GM12878 (cell line): ENCODE measurements around the gene TNFSF12.

Experiments used
- BHLHE40 ChIP-seq, 2 experiments: fragments of 450-650 bp in 1 of 2; IDR thresholded peaks; 2 replicates each; pipeline ENCODE4 v1.6.1; 2011 to 2017; ENCODE audit warnings: low read depth in 2 of 2, borderline replicate concordance in 1 of 2, improper control_type of control experiment in 1 of 2, low read length in 1 of 2, mild to moderate bottlenecking in 1 of 2
- CEBPB ChIP-seq, 2 experiments: fragments of 150-350 bp in 1 of 2; IDR thresholded peaks; 2 replicates each; pipeline ENCODE4 v1.6.1; 2012 to 2014; ENCODE audit warnings: low read depth in 2 of 2, low read length in 2 of 2, borderline replicate concordance in 1 of 2, inconsistent platforms in 1 of 2
- CREB1 ChIP-seq: IDR thresholded peaks from 2 replicates; pipeline ENCODE4 v1.6.1; 2012; ENCODE audit warnings: low read depth, mild to moderate bottlenecking, inconsistent platforms
- HDAC6 ChIP-seq: fragments of 200-600 bp; sonication (generic); IDR thresholded peaks from one replicate; pipeline ENCODE4 v1.8.0; 2017; ENCODE audit warnings: antibody characterized with exemption; ENCODE audit not compliant: unreplicated experiment
- MAX ChIP-seq: IDR thresholded peaks from 2 replicates; pipeline ENCODE4 v1.6.1; 2012; ENCODE audit warnings: low read depth, low read length, improper control_type of control experiment
- MYC ChIP-seq: IDR thresholded peaks from 2 replicates; pipeline ENCODE4 v1.6.1; 2011; ENCODE audit warnings: mild to moderate bottlenecking, low read length, moderate library complexity, inconsistent platforms; ENCODE audit not compliant: insufficient read depth, insufficient replicate concordance, insufficient read length, severe bottlenecking
- PBX3 ChIP-seq: IDR thresholded peaks from 2 replicates; pipeline ENCODE4 v1.6.1; 2011; ENCODE audit warnings: mild to moderate bottlenecking, low read depth, low read length, moderate library complexity; ENCODE audit not compliant: insufficient replicate concordance
- SIN3A ChIP-seq: IDR thresholded peaks from 2 replicates; pipeline ENCODE4 v1.6.1; 2012; ENCODE audit warnings: low read depth, low read length, improper control_type of control experiment
- SP1 ChIP-seq: IDR thresholded peaks from one replicate; pipeline ENCODE4 v1.6.1; 2011; ENCODE audit warnings: low read depth, low read length
- TF ChIP-seq, protein P1 (sequence below): IDR thresholded peaks from 2 replicates; pipeline ENCODE4 v1.6.1; 2012; ENCODE audit warnings: mild to moderate bottlenecking, low read depth, low read length
- TF ChIP-seq, protein P2 (sequence below): fragments of 450-650 bp; IDR thresholded peaks from 2 replicates; pipeline ENCODE4 v1.6.1; 2017; ENCODE audit warnings: mild to moderate bottlenecking, low read depth, inconsistent platforms; ENCODE audit not compliant: poor library complexity, severe bottlenecking

DNA sequence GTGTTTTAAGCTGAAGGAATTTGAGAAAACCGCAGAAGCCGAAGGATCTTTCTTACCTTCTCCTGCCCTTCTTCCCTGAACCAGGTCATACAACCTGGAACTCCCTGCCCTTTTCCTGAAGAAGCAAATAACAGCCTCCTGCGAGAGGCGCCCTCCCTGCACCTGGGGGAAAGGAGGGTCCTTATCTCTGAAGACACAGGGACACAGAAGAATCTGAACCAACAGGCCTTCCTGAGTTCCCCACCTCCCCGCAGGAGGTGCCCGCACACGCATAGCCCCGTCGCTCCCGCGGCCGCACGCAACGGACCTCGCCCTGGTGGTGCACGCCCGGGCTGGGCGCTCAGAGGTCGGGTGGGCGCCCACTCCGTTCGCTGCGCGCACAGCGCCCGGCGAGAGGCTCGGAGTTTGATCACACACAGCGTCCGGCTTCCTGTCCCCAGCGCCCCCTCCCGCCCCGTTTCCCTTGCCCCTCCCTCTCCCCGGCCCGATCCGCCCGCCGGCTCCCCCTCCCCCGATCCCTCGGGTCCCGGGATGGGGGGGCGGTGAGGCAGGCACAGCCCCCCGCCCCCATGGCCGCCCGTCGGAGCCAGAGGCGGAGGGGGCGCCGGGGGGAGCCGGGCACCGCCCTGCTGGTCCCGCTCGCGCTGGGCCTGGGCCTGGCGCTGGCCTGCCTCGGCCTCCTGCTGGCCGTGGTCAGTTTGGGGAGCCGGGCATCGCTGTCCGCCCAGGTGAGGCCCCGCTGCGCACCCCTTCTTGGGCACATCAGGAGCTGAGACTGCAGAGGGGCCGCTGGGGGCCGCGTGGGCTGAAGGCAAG is at the start of gene TNFSF12:
- TF ChIP-seq CEBPB (IDR thresholded peaks at IDR 0.05; ENCODE audit: borderline replicate concordance in 1 of 2, low read depth in 2 of 2, low read length in 2 of 2) (no peak), MAX (no peak), CREB1 (no peak), HDAC6 (no peak), MYC (no peak), BHLHE40 (IDR thresholded peaks at IDR 0.05; ENCODE audit: borderline replicate concordance in 1 of 2, low read depth in 2 of 2, low read length in 1 of 2) (0 out of 4 replicates have a peak, but pooled peaks of 1 of the 2 experiments have one; percentile 16), PBX3 (no peak), SIN3A (no peak; the same call in 1 of the 2 replicates), SP1 (no peak)
- TF ChIP-seq, protein P1, sequence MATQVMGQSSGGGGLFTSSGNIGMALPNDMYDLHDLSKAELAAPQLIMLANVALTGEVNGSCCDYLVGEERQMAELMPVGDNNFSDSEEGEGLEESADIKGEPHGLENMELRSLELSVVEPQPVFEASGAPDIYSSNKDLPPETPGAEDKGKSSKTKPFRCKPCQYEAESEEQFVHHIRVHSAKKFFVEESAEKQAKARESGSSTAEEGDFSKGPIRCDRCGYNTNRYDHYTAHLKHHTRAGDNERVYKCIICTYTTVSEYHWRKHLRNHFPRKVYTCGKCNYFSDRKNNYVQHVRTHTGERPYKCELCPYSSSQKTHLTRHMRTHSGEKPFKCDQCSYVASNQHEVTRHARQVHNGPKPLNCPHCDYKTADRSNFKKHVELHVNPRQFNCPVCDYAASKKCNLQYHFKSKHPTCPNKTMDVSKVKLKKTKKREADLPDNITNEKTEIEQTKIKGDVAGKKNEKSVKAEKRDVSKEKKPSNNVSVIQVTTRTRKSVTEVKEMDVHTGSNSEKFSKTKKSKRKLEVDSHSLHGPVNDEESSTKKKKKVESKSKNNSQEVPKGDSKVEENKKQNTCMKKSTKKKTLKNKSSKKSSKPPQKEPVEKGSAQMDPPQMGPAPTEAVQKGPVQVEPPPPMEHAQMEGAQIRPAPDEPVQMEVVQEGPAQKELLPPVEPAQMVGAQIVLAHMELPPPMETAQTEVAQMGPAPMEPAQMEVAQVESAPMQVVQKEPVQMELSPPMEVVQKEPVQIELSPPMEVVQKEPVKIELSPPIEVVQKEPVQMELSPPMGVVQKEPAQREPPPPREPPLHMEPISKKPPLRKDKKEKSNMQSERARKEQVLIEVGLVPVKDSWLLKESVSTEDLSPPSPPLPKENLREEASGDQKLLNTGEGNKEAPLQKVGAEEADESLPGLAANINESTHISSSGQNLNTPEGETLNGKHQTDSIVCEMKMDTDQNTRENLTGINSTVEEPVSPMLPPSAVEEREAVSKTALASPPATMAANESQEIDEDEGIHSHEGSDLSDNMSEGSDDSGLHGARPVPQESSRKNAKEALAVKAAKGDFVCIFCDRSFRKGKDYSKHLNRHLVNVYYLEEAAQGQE: no peak
- TF ChIP-seq, protein P2, sequence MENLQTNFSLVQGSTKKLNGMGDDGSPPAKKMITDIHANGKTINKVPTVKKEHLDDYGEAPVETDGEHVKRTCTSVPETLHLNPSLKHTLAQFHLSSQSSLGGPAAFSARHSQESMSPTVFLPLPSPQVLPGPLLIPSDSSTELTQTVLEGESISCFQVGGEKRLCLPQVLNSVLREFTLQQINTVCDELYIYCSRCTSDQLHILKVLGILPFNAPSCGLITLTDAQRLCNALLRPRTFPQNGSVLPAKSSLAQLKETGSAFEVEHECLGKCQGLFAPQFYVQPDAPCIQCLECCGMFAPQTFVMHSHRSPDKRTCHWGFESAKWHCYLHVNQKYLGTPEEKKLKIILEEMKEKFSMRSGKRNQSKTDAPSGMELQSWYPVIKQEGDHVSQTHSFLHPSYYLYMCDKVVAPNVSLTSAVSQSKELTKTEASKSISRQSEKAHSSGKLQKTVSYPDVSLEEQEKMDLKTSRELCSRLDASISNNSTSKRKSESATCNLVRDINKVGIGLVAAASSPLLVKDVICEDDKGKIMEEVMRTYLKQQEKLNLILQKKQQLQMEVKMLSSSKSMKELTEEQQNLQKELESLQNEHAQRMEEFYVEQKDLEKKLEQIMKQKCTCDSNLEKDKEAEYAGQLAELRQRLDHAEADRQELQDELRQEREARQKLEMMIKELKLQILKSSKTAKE: no peak
